Esophagus squamous epithelium (tissue), 4 donors: ENCODE results near the gene ALOX5.

Experiments used
- POLR2A ChIP-seq, 4 donors: fragments of 450-650 bp; IDR thresholded peaks; one replicate each; pipeline ENCODE4 v1.6.1; 2017; ENCODE audit warnings: antibody characterized with exemption in 4 of 4, mild to moderate bottlenecking in 4 of 4, moderate library complexity in 3 of 4
- TF ChIP-seq, protein P1 (sequence below), 6 experiments: fragments of 450-650 bp in 4 of 6; fragments of 200-600 bp in 2 of 6; sonication (generic) in 2 of 6; IDR thresholded peaks; one replicate each; pipeline ENCODE4 v1.5.1; 2016 to 2019; ENCODE audit warnings: antibody characterized with exemption in 6 of 6, mild to moderate bottlenecking in 4 of 6, moderate library complexity in 4 of 6

DNA sequence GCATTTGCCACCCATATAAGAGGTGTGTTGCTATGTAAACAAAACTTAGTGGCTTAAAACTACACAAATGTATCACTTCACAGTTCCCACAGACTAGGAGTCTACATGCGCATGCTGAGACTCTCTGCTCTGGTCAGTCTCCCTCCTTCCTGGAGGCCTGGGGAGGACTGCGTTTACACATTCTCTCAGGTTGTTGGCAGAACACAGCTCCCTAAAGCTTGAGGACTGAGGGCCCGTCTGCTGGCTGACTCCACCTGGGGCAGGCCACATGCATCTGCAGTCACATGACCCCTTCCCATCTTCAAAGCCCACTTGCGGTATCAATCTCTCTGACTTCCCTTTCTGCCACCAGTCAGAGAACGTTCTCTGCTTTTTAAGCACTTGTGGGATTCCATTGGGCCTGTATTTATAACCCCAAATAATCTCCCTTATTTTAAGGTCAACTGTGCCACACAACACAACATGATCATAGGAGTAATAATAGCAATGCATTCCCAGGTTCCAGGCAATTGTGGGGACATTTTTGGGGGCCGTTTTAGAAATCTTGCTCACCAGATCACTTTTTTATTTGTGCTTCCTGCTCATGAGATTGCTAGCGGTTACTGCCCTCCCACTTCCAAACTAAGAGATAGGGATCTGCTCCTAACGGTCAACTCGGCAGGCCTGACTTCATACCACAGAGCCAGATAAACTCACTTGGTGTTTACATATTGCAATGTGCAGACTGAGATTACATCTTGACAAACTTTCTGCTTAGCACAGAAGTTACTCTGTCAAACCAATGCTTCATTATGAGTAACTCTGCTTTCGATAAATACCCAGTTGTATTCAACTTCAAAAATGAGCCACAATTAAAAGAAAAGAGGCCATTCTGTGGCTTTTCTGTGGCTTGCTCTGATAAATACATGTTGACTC lies 96.3 kb downstream of the ALOX5 start:
- TF ChIP-seq, protein P1, sequence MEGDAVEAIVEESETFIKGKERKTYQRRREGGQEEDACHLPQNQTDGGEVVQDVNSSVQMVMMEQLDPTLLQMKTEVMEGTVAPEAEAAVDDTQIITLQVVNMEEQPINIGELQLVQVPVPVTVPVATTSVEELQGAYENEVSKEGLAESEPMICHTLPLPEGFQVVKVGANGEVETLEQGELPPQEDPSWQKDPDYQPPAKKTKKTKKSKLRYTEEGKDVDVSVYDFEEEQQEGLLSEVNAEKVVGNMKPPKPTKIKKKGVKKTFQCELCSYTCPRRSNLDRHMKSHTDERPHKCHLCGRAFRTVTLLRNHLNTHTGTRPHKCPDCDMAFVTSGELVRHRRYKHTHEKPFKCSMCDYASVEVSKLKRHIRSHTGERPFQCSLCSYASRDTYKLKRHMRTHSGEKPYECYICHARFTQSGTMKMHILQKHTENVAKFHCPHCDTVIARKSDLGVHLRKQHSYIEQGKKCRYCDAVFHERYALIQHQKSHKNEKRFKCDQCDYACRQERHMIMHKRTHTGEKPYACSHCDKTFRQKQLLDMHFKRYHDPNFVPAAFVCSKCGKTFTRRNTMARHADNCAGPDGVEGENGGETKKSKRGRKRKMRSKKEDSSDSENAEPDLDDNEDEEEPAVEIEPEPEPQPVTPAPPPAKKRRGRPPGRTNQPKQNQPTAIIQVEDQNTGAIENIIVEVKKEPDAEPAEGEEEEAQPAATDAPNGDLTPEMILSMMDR (IDR thresholded peaks at IDR 0.05) = no peak
- TF ChIP-seq POLR2A (IDR thresholded peaks at IDR 0.05) = no peak
